HG03442 (cell line): Measurements from ENCODE around the gene NOC4L.

Experiments used
- ATAC-seq: cut with Tn5 transposase; IDR thresholded peaks from one replicate; pipeline ENCODE4 v1.9.1; 2021; ENCODE audit warnings: mild to moderate bottlenecking, moderate library complexity; ENCODE audit not compliant: unreplicated experiment

NOC4L gene

DNA sequence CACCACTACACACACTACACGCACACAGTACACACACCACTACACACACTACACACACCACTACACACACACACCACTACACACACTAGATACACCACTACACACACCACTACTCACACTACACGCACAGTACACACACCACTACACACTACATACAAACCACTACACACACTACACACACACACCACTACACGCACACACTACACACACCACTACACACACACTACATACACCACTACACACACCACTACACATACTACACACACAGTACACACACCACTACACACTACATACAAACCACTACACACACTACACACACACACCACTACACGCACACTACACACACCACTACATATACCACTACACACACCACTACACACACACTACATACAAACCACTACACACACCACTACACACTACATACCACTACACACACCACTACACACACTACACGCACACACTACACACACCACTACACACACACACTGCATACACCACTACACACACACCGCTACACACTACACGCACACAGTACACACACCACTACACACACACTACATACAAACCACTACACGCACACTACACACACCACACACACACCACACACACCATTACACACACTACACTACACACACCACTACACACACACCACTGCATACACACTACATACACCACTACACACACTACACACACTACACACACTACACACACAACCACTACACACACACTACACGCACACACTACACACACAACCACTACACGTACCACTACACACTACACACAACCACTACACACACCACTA lies 11.7 kb downstream of the NOC4L start:
- no peak for ATAC-seq

DNA sequence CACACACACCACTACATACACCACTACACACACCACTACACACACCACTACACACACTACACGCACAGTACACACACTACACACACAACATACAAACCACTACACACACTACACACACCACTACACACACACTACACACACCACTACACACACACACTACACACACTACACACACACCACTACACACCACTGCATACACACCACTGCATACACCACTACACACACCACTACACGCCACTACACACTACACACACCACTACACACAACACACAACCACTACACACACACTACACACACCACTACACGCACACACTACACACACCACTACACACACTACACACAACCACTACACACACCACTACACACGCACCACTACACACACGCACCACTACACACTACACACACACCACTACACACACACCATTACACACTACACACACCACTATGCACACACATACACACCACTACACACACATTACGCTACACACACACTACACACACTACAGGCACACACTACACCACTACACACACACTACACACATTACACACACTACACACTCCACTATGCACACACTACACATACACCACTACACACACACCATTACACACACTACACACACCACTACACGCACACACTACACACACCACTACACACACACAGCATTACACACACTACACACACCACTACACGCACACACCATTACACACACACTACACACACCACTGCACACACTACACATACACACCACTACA lies 12.5 kb downstream of the NOC4L start:
- no peak for ATAC-seq

DNA sequence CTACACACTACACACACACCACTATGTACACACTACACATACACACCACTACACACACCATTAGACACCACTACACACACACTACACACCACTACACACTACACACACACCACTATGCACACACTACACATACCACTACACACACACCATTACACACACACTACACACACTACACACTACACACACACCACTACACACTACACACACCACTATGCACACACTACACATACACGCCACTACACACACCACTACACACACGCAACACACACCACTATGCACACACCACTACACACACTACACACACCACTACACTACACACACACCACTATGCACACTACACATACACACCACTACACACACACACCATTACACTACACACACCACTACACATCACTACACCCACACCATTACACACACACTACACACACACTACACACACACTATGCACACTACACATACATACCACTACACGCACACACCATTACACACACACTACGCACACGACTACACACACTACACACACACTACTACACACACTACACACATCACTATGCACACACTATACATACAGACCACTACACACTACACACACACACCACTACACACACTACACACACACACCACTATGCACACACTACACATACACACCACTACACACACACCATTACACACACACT lies 13.6 kb downstream of the NOC4L start:
- ATAC-seq: no peak

DNA sequence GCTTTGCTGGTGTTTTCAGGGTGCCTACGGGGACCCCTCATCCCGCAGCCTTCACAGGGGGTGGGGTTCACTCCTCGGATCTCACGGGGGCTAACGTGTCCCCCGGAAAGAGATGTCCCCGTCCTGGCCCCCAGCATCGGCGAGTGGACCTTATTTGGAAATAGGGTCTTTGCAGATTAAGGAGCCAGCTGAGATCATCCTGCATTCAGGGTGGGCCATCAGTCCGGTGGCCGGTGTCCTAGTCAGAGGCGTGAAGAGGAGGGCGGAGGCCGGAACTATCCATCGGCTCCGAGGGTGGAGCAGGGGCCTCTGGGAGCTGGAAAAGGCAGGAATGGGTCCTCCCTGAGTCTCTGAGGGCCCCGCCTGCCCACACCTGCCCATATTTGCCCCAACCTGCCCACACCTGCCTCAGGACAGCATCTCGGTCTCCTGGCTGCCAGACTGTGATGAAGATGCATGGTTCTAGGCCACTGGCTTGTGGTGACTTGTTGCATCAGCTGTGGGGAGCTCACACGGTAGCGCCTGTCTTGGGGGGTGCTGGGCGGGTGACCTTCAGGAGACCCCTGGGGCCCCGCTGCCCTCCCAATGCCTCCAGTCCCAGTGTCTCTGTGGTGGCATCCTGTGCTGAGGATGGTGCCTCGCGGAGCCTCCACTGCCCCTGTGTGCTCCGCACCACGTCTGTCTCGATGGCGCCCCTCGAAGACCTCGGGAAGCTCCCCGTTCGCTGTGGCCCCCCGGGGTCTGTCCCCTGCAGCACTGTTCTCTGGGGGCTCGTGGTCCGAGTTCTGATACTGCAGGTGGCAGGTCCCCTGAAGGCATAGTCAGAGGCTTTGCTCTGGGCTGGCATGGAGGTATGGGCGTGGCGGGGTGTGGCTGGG lies 14.7 kb downstream of the NOC4L start:
- no peak for ATAC-seq

DNA sequence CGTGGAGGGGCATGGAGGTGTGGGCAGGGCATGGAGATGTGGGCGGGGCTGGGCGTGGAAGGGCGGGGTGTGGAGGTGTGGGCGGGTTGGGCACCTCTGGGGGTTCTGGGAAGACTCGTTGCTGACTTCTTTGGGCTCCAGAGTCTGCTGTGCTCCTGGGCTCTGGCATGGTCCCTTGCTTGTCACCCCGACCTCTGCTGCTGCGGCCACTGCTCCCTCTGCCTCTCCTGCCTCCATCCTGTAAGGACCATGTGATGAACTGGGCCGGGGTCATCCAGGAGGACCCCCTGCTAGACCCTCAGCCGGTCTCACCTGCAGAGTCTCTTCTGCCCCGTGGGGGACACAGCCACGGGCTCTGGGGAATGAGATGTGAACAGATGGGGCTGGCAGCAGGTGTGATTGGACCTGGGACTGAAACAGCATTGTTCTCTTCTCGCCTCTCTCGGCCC lies 15.3 kb downstream of the NOC4L start:
- no peak for ATAC-seq

DNA sequence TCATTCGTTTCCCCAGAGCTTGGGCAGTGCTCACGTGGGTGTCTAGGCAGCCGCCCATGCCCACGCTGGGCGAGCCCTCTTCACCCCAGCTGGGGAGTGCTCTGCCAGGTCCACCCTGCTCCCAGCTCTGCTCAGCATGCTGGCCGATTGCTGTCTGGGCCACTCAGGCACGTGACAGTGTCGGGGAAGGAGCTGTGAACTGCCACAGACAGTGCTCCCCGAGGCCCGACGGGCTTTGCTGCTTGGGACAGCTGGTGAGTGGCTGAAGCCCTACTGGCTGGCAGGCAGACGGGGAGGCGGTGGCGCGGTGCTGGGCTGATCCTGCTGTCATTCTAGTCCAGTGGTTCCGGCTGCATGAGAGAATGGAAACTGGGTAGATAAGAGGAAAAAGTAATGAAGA lies 15.8 kb downstream of the NOC4L start:
- no peak for ATAC-seq

DNA sequence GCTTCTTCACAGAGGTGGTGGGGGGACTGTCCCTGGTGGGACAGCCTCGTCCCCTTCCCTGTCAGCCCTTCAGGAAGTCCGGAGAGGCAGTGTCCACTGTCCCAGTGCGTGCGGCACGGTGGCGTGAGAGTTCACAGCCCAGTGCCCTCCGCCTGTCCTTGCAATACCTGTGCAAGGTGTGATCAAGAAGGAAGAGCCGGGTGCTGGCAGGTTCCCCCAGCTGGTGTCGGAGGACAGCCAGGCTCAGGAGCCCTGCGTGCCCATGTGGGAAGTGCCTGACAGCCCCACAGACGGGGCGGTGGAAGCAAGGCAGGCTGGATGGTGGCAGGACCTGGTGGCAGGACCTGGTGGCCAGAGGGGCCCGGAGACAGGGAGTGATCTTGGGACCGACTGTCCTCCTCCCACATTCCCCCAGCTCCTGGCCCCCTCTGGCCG lies 16.4 kb downstream of the NOC4L start:
- no peak for ATAC-seq

DNA sequence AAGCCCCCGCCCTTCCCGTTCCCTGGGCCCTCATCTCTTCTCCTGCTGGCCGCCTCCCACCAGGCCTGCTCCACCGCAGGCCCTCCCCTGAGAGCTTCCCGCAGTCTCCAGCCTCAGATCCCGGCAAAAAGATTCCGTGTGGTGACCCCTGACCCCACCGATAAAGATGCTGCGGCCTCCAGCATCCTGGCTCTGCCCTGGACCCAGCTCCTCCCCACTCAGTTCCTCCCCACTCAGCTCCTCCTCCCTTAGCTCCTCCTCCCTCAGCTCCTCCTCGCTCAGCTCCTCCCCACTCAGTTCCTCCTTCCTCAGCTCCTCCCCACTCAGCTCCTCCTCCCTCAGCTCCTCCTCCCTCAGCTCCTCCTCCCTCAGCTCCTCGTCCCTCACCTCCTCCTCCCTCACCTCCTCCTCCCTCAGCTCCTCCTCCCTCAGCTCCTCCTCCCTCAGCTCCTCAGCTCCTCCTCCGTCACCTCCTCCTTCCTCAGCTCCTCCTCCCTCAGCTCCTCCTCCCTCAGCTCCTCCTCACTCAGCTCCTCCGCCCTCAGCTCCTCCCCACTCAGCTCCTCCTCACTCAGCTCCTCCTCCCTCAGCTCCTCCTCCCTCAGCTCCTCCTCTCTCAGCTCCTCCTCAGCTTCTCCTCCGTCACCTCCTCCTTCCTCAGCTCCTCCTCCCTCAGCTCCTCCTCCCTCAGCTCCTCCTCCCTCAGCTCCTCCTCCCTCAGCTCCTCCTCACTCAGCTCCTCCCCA lies 17.0 kb downstream of the NOC4L start:
- no peak for ATAC-seq

DNA sequence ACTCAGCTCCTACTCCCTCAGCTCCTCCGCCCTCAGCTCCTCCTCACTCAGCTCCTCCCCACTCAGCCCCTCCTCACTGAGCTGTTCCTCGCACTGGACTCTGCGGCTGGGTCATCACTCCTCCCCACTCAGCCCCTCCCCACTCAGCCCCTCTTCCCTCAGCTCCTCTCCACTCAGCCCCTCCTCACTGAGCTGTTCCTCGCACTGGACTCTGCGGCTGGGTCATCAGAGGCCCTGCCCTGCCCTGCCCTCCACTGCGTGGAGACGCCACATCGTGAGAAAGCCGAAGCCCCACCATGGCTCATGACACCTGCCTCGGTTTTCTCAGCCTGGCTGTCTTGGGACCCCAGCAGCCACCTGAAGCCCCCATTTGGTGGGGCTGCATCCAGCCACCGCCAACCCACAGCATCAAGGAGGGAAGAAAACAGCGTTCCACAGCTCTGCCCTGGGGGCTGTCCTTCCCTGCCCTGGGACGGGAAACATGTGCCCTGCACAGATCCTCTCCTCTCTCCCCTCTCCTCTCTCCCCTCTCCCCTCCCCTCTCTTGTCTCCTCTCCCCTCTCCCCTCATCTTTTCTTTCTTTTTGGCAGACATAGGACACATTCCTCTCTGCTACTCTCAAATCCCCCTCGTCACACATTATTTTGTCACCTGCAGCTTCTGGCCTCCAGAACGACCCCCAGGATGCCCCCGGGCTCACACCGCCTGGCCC lies 17.7 kb downstream of the NOC4L start:
- ATAC-seq: no peak

DNA sequence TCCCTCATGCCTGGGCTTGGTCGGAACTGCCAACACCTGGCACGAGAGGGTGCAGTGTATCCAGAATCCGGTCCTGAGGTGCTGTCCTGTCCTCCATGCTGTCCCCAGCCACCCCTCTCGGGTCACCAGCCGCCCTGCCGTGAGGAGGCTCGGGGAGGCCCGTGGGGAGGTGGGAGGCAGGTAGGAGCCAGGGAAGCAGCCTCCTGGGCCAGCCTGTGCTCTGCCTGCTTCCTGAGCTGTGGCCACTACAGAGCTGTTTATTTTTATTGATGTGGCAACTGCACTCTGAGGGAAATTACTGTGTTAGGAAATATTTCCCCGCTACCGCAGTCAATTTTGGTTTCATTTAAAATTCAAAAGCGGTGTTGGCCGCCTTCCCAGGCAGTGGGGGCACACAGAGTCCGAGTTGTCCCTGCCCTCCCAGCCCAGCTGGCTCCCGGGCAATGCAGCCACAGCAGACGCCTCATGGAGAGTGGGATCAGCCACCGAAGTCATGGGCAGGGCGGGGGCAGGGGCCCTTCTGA lies 18.3 kb downstream of the NOC4L start:
- no peak for ATAC-seq

DNA sequence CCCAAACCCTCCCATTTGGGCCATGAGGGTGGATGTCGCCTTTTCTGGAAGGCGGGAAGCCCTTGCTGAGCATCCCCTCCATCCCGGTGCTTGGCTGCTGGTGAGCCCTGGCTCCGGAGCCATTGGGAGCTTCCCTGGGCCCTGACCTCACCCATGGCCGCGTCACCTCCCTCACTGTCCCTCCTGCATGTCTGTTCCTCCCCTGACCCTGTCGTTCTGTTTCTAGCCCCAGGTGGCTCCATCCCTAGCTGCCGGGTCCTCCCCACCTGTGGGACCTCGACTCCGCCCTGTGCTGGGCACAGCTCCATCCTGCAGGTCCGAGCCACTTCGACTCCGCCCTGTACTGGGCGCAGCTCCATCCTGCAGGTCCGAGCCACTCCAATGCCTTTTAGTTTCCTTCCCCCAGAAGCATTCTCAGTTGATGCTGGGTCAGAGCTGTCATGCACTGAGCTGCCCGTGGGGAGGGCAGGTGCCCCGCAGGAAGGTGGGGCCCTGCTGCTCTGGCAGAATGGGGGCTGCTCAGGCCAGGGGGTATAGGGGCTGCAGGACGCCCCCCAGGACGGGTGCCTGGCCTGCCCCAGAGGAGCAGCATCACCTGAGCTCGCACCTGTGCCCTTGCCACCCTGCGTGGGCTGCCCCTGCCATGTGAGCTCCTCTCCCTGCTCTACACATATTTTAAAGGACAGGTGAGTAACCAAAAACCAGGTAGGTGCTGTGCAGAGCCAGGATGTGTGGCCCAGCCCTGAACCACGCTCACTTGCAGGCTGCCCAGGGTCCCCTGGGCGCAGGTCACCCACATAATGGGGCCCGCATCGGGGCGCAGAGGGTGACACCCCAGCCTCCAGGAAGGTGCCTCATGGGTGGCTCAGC lies 19.0 kb downstream of the NOC4L start:
- no peak for ATAC-seq

DNA sequence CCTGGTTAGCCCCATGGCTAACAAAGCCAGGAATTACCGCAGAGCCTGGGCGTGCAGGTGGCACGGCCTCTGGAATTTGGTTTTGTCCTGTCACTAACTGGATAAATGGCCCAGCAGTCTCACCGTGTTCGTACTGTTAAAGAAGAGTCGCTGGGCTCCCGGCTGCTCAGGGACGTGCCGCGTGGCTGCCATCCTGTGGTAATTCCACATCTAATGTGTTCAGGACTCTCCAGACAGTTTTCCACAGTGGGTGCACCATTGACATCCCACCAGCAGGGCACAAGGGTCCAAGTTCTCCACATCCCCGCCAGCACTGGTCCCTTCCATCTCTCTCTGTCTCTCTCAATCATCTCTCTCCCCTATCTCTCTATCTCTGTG lies 19.6 kb downstream of the NOC4L start:
- no peak for ATAC-seq

DNA sequence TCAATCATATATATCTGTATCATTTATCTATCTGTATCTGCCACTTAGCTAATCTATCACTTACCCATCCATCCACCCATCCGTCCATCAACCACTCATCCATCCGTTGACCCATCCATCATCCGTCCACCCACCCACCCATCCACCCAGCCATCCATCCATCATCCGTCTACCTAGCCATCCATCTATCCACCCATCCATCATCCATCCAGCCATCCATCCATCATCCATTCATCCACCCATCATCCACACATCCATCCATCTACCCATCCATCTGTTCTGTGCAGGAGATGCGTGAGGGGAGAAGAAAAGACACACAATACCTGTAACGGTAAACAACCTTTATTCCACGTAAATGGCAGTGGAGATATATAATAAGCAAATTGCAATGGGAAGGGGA lies 20.2 kb downstream of the NOC4L start:
- no peak for ATAC-seq

DNA sequence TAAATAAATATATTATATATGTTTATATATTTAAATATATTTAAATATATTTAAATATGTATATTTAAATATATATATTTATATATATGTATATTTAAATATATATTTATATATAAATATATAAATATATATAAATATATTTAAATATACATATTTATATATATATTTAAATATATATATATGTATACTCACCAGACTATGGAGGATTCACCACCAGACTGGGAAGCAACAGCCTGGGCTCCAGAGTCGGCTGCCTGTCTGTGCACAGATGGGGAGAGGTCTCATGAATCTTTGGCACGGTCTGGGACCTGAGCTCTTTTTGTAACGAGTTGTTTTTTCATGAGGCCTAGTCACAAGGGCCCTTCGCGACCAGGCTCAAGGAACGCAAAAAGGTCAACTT lies 21.3 kb downstream of the NOC4L start:
- ATAC-seq: no peak

DNA sequence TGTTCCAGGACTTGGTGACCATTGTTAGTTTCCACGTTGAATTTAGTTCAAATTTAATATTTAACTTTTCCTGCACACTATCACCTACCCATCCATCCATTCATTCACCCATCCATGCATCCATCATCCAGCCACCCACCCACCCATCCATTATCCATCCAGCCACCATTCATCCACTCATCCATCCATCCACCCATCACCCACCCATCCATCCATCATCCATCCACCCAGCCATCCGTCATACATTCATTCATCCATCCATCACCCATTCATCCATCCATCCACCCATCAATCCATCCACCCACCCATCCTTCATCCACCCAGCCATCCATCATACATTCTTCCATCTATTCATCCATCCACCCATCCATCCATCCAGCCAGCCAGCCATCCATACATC lies 21.8 kb downstream of the NOC4L start:
- ATAC-seq: no peak

DNA sequence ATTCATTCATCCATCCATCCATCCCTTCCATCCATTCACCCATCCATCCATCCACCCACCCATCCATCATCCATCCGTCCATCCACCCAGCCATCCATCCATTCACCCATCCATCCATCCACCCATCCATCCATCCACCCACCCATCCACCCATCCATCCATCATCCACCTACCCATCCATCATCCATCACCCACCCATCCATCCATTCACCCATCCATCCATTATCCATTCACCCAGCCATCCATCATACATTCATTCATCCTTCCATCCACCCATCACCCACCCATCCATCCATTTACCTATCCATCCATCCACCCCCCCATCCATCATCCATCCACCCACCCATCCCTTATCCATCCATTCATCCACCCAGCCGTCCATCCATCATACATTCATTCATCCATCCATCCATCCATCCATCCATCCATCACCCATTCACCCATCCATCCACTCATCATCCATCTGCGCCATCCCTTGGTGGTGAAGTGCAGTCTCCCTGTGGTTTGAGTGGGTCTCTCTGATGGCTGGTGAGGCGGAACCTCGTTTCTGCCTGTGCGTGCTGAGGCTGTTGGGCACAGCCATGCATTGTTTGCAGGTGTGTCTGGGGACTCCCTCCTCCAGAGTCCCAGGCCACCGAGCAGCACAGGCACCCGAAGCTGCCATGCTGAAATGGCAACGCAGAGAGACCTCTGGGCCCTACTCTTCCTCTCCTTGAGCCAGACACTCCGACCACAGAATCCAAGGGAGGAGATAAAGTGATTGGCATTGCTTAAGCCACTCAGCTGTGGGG lies 22.7 kb downstream of the NOC4L start:
- no peak for ATAC-seq

DNA sequence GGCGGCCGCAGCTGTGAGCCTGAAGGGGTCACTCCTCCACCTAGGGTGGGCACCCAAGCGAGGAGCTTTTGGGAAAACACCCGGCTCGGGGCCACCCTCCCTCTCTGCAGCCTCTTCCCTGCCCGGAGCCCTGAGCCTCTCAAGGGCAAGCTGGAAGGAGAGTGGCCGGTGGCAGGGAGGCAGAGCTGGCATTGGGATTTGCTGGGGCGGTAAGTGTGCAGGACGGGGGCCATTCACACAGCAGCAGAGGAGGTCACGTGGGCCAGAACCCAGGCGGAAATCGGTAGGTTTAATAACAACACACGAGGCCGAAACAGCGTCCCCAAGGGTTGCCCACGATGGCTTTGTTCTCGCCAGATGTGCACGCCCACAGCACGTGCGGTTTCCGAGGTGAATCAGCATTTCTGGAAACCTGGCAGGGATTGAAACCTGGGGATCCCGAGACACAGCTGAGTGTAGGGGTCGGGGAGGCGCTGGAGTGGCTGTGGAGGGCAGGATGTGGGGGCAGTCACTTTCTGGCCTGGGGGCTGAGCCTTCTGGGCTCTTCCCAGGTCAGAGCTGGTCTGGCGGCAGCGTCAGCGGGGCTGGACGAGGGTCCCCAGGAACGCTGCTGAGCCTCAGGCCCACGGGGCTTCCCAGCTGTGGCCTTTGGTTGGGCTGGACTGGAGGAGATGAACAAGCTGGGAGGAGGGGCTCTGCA lies 23.5 kb downstream of the NOC4L start:
- no peak for ATAC-seq
